DMS79 (cell line): ENCODE data around the gene HYAL3.
A peak's percentile ranks its signal among the peaks of the same experiment; 100 is the strongest.
"Not testable (repeated sequence)": the region's sequence is repeated elsewhere in the genome, so short reads cannot be mapped to it uniquely, and the experiment has no call there.

Source experiments
- DNase-seq: peaks from one replicate; lab custom pipeline; 2025; lab: John Stamatoyannopoulos, UW

Gene HYAL3

DNA sequence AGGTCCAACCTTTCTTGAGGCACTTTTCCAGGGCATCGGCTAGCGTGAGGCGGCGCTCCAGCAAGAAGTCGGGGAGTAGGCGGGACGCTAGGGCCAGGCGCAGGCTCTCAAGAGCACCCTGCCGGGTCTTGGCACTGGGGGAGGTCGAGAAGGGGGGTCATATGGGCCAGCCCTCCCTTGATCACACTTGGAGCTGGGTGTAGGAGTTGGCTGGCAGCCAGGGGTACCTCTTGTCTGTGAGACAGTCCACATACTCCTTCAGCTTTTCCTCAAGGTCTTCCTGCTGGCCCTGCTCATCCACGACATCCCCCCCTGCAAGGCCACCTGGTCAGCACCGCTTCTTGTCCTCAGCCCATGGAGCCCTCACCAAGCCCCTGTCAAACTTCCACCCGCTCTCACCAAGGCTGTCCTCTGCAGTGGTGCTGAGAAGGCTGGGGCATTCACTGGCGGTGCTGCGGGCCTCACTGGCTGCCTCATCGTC lies 9.0 kb downstream of the HYAL3 start:
- DNase-seq, result no peak

DNA sequence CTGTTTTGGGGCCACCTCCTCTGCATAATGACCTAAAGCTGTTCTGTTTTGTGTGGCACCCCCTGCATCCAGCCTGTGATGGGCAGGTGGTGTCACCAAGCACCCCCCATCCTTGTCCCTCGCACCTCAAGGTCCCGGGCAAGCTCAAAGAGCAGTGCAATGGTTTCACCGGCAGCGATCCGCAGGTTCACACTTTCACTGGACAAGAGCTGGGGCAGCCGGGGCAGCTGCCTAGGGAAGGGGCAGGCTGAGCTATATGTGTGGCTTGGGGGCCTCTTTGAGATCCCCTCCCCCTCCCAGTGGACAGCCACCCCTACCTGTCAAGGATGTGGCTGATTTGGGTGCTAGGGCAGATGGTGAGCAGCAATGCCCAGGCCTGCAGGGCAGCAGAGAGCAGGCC lies 10.1 kb downstream of the HYAL3 start:
- no peak for DNase-seq

DNA sequence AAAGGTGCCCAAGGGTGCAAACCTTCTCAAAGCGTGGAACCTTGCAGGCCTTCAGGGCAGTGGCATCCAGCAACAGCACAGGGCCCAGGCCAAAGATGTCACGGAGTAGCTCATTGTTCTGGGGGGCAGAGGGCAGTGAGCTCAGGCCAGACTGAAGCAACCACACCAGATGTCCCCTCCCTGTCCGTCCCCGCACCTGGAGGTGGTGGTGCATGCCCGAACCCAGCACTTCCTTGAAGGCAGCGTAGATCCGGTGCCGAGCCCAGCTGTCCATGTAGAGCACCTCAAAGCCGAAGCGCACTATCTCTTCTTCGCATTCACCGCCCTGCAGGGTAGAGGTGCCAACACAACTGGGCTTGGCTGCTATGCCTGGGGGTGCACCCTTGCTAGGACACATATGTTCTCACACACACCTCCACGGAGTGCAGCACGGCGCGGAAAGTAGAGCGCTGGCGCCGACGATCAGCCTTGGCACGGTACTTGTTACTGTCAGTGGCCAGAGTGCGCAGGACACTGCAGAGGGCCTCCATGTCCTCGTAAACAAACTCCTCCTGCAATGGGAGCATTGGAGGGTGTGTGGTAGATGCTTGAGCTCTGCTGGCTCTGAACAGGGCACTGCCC lies 10.7 kb downstream of the HYAL3 start:
- DNase-seq, result no peak

DNA sequence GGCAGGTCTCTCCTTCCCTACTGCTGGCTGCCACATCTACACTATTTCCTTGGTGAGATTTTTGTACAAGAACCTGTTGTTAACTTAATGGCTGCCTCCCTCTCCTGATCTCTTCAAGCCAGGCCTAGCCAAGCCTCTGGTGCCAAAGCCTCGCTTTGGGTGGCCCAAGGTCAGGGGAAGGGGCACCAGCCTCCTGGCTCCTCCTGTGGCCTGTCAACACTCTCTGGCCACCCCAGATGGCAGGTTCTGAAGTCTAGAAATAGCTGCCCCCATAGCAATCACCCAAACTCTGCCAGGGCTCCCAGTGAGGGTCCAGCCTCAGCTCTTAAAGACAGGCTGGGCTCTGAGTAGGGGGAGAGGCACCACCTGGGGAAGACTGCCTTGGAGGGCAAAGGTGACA lies 11.9 kb downstream of the HYAL3 start:
- DNase-seq, result no peak

DNA sequence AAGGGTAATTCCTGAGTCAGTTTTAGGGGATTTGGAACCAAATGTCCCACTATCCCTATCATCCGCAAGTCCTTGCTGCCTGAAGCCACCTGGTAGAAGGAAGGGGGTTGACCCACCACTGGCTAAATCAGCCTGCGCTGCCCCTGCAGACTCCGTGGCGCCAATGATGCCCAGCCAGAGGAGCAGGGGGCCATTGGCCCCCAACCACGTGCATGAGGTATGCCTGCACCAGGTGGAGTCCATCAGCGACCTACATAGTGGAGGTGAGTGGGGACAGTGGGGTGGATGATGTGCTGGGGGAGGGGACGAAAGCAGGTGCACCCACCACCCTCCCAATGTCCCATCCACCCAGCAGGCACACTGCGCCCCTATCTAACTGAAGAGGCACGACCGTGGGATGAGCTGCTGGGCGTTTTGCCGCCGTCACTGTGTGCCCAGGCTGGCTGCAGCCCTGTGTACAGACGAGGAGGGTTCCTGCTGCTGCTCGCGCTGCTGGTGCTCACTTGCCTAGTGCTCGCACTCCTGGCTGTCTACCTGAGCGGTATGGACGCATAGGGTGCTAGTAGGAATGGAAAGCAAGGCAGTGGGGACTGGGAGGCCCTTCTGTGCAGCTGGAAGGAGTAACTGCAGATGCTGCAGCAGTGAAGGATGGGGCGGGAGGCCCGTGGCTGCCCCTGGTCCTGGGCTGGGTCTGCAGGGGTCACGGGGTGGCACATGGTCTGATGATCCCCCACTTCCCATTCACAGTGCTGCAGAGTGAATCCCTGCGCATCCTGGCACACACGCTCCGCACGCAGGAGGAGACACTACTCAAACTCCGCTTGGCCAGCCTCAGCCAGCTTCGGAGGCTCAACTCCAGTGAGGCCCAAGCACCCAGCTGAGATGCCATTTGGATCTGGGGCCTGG lies 12.6 kb downstream of the HYAL3 start:
- no peak for DNase-seq

DNA sequence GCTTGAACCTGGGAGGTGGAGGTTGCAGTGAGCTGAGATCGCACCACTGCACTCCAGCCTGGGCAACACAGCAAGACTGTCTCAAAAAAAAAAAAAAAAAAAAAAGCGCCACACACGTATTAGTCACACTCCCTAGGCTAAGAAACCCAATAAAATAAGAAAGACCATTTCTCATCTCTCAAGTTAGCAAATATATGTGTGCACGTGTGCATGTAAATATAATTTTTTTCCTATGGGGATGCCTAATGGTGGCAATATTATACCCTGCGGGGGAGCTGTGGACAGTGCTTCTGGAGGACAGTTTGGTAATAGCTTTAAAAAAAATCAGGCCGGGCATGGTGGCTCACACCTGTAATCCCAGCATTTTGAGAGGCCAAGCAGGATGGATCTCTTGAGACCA lies 15.1 kb downstream of the HYAL3 start:
- not testable (repeated sequence) for DNase-seq

DNA sequence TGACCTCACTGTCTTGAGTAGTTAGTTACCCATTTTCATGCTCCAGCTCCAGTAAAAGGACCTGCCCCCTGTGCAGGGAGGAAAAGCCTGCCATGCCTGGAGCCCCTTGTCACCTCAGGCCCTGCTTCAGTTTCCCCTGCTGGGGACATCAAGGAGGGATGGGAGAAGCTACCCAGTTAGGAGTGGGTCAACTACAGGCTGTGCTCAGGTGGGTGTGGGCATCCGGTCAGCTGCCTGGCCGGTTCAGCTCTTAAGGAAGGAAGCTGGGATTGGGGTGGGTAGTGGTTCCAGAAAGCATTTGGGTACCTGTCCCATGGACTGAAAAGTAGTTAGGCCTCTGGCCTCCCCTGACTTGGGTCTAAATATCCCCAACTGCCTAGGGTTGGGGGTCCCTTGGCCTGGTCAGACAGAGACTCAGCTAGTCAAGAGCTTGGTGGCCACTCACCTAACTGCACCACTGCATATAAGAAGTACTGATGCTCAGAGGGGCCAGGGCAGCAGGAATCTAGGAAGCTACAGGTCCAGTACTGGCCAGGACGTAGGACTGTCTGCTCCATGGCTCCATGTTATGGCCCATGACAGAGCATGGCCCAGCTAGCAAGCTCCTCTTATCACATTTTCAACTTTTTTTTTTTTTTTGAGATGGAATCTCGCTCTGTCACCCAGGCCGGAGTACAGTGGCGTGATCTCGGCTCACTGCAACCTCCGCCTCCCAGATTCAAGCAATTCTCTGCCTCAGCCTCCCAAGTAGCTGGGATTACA lies 19.8 kb downstream of the HYAL3 start:
- no peak for DNase-seq

DNA sequence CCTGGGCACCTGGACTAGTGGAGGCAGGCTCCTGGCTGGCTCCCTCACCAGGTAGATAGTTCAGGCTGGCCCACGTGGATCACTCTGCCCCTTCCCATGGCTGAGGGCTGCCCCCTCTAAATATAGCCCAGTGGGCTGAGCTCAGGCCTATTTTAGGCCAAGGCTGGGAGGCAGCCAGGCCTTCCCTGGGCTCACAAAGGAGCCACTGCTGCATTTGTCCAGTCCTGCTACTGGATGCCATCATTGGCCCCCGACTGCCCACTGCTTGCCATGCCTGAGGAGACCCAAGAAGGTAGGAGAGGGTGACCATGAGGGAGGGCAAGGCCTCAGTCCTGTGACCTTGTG lies 20.4 kb downstream of the HYAL3 start, which contains the start of gene LSMEM2:
LSMEM2 (plus strand) TSS at position 208 of the 345 bp plus-strand sequence; CDS start at position 235, 27 bp downstream.
- DNase-seq, result no peak

DNA sequence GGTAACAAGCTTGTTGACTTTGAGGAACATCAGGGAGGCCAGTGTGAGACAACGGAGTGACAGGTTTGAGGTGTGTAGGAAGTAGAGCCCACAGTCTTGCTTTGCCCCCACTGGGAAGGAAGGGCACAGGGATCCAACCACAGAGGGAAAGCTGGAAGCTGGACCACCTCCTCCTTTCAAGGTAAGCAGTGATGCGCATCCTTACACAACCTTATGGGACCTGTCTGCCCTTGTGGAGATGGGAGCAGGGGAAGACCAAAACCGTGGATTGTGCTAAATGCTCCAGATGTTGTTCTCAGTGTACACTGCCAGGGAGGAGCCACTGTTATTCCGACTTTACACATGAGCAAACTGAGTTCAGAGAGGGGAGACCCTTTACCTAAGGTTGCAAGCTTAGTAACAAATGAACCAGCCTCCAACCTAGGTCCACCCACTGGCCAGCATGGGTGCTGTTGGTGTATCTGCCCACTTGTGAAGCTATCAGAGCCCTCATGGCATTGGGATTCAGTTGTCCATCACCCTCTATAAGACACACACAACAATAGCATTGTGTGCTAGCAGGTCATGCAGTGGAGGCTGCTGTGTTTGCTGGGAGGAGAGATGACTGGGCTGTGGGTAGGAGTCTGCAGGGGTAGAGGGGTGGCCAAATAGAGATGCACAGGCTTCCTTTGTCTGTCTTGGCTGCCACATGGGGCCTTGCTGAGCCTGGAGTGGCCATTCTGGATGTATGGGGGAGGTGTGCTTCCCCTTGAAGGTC lies 20.9 kb downstream of the HYAL3 start:
- DNase-seq, result no peak

DNA sequence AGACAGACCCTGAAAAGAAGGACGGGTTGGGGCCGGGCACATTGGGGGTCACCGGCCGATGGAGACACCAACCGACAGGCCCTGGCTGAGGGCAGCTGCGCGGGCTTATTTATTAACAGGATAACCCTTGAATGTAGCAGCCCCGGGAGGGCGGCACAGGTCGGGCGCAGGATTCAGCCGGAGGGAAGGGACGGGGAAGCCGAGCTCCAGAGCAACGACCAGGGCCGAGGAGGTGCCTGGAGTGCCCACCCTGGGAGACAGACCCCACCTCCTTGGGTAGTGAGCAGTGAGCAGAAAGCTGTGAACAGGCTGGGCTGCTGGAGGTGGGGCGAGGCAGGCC lies 22.5 kb downstream of the HYAL3 start:
- DNase-seq, result no peak

DNA sequence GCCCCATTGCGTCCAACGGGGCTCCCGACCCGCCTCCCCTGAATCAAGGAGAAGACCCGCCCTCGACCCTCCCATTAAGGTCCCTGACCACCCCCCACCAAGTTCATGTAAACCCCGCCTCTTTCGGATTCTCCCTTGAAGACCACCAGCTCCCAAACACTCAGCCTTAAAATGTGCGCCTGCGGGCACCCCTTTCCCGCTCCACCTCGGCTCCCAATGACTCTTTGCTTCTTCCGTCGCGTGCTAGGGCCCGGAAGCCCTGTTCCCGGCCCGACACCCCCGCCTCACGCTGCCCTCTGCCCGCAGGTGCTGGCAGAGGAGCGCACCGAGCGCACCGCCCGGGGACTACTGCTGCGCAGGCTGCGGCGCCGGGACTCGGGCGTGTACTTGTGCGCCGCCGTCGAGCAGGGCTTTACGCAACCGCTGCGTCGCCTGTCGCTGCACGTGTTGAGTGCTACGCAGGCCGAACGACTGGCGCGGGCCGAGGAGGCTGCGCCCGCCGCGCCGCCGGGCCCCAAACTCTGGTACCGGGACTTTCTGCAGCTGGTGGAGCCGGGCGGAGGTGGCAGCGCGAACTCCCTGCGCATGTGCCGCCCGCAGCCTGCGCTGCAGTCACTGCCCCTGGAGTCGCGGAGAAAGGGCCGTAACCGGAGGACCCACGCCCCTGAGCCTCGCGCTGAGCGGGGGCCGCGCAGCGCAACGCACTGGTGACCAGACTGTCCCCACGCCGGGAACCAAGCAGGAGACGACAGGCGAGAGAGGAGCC lies 23.0 kb downstream of the HYAL3 start:
- DNase-seq, result no peak

DNA sequence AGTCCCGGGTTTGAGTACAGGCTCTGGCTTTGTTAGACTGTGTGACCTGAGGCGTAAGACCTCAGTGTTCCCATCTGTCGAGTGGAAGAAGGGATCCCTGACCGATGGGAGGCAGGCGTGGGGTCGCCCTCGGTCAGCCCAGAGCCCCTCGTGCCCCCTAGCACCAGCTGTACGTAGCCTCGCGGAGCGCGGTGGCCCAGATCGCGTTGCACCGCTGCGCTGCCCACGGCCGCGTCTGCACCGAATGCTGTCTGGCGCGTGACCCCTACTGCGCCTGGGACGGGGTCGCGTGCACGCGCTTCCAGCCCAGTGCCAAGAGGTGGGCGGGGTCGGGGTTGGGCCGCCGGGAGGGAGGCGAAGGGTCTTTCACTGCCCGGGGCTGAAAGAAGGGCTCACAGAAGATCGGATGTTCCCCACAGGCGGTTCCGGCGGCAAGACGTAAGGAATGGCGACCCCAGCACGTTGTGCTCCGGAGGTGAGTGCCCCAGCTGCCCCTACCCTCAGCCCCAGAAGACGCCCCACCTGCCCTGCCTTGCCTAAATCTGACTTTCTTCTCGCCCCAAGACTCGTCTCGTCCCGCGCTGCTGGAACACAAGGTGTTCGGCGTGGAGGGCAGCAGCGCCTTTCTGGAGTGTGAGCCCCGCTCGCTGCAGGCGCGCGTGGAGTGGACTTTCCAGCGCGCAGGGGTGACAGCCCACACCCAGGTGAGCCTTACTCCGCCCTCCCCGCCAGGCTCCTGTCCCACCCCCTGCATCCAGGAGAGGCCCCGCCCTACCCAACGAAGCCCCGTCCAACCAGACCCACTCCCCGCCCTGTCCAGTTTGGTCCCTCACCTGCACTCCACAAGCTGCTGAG lies 23.8 kb downstream of the HYAL3 start:
- DNase-seq, result no peak

DNA sequence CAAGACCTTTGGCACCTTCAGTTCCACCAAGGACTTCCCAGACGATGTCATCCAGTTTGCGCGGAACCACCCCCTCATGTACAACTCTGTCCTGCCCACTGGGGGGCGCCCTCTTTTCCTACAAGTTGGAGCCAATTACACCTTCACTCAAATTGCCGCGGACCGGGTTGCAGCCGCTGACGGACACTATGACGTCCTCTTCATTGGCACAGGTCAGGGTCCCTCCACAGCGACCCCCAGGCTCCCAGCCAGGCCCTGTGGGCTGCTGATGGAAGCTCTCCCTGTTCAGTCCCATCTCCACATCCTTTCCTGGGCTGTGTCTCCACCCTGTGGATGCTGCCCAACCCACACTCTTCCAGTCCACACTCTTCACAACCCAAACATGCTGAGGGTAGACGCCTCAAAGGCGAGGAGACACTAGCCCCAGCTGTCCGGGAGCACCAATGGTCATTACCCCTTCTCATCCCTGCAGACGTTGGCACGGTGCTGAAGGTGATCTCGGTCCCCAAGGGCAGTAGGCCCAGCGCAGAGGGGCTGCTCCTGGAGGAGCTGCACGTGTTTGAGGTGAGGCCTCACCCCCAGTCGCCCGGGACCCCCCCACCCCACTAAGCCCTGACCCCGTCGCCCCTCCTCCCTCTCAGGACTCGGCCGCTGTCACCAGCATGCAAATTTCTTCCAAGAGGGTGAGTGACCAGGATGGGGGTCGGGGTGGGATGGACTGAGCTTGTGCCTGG lies 24.7 kb downstream of the HYAL3 start:
- no peak for DNase-seq

DNA sequence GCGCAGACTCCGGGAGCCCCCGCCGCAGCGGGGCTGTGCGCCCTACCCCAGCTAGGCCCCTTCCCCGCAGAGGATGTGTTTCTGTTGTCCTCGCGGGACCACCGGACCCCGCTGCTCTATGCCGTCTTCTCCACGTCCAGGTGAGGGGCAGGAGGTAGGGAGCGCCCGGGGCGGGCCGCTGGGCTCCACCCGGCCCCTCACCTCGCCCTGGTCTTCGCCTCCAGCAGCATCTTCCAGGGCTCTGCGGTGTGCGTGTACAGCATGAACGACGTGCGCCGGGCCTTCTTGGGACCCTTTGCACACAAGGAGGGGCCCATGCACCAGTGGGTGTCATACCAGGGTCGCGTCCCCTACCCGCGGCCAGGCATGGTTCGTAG lies 25.5 kb downstream of the HYAL3 start:
- no peak for DNase-seq

DNA sequence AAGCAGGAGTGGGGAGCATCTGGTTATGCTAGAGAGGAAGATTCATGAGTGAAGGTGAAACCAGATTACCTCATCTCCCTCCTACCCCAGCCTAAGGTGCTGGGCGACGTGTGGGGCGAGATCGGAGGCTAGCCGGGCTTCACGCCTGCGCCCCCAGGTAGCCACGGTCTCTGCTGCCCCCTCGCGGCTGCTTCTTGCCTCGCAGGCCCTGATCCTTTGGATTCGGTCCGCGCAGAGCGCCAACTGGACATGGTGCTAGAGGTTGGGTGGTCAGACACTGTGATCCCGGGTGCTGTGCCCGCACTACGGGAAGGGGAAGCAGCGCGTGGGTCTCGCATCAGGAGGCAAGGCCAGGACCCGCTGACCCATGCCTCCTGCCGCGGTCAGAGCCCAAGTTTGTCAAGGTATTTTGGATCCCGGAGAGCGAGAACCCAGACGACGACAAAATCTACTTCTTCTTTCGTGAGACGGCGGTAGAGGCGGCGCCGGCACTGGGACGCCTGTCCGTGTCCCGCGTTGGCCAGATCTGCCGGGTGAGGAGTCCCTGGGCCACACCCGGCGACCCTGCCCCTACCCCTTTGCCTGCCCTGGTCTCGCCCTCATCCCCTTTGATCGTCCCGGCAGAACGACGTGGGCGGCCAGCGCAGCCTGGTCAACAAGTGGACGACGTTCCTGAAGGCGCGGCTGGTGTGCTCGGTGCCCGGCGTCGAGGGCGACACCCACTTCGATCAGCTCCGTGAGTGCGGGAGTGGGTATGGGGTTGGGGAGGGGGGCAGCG lies 26.1 kb downstream of the HYAL3 start:
- DNase-seq, result peak; percentile 49

DNA sequence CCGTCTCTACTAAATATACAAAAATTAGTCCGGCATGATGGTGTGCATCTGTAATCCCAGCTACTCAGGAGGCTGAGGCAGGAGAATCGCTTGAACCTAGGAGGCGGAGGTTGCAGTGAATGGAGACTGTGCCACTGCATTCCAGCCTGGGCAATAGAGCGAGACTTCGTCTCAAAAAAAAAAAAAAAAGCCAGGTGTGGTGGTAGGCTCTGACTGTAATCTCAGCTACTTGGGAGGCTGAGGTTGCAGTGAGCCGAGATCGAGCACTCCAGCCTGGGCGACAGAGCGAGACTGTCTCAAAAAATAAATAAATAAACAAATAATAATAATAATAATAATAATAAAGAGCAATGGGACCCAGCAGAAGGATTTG lies 26.7 kb downstream of the HYAL3 start:
- DNase-seq, result not testable (repeated sequence)

DNA sequence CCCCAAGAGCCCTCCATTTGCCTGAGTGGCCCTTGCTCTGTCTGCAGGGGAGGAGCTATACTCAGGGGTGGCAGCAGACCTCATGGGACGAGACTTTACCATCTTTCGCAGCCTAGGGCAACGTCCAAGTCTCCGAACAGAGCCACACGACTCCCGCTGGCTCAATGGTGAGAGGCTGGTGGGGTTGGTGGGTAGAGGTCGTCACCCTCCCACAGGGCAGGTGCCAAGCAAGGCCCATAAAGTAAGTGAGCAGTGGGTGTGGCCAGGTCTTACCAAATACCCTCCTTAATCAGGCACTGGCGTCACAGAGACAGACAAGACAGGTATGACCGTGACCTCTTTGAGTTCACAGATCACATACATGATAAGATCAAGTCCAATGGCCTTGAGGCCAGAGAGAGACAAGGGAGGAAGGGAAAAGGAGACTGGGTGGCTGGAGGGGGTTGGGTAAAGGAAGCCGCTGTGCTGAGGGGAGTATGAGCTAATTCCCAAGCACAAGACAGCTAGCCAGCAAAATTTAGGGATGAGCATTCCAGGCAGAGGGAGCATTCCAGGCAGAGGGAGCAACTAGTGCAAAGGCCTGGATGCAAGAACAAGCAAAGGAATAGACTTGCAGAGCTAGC lies 27.8 kb downstream of the HYAL3 start:
- DNase-seq, result no peak

DNA sequence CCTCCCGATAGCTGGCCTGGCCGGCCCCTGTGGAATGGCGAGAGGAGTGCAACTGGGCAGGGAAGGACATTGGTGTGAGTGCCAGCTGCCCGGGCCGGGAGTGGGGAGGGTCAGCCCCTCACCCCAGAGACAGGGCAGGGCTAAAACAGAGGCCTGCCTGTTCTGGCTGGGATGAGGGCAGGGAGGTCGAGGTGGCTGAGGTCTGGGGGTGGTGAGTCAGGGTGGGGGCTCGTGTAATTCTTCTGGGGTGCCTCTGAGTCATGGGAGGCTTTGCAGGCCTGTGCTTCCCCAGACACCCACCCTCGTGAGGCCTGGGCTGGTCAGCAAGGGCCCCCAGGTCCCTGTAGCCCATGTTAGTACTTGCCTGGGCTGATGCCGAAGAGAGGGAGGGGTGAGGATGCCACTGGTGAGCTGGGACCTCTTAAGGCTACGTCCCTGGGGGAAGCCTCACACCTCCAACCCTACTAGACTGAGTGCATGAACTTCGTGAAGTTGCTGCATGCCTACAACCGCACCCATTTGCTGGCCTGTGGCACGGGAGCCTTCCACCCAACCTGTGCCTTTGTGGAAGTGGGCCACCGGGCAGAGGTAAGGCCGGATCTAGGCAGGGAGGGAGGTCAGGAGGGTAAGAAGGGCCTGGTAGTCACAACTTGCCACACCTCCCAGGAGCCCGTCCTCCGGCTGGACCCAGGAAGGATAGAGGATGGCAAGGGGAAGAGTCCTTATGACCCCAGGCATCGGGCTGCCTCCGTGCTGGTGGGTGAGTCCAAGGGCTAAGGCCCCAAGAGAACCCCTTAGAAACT lies 28.6 kb downstream of the HYAL3 start:
- no peak for DNase-seq
